HEK293 (cell line): Measurements from ENCODE around the gene SCFD1.
"Not testable (repeated sequence)": the region's sequence is repeated elsewhere in the genome, so short reads cannot be mapped to it uniquely, and the experiment has no call there.

Source experiments
- CTCF ChIA-PET: fragments of 350-600 bp; formaldehyde crosslinking; extraction: SDS; loops from one replicate; lab custom pipeline; 2021; ENCODE audit warnings: antibody characterized with exemption; lab: Yijun Ruan, JAX
- POLR2A ChIA-PET: fragments of 300-600 bp; formaldehyde crosslinking; extraction: SDS; loops from one replicate; lab custom pipeline; 2020; ENCODE audit warnings: antibody characterized with exemption, inconsistent platforms; lab: Yijun Ruan, JAX
- H3K27ac ChIP-seq: fragments of 200-500 bp; sonication (Bioruptor generic); 2 replicates; pipeline ENCODE4 v1.5.1; 2014; ENCODE audit warnings: low read depth, low read length, control low read depth, inconsistent platforms; ENCODE audit errors: extremely low read depth
- H3K36me3 ChIP-seq, 2 experiments: fragments of 200-500 bp in 1 of 2; sonication (Bioruptor generic) in 1 of 2; 1 replicate in 1 of 2; 2 replicates in 1 of 2; pipeline ENCODE4 v1.5.1; 2014 to 2017; ENCODE audit warnings: inconsistent platforms in 2 of 2, low read length in 2 of 2; ENCODE audit not compliant: control insufficient read depth in 2 of 2, insufficient read depth in 1 of 2
- H3K4me1 ChIP-seq: fragments of 200-500 bp; sonication (Bioruptor generic); 2 replicates; pipeline ENCODE4 v1.5.1; 2014; ENCODE audit warnings: mild to moderate bottlenecking, low read length, inconsistent platforms; ENCODE audit not compliant: control insufficient read depth, insufficient read depth
- H3K4me3 ChIP-seq: 2 replicates; pipeline ENCODE4 v1.5.1; 2011; ENCODE audit warnings: low read depth, mild to moderate bottlenecking, control low read depth, low read length, moderate library complexity
- H3K9me3 ChIP-seq: fragments of 200-500 bp; sonication (Bioruptor generic); 2 replicates; pipeline ENCODE4 v1.5.1; 2014; ENCODE audit warnings: low read depth, low read length, inconsistent platforms; ENCODE audit not compliant: control insufficient read depth, insufficient read depth
- FEZF1 ChIP-seq: fragments of 450-650 bp; formaldehyde crosslinking; IDR thresholded peaks from 2 replicates; pipeline ENCODE4 v1.5.1; 2016; ENCODE audit warnings: missing biosample characterization, missing genetic modification characterization
- KLF7 ChIP-seq: fragments of 450-650 bp; formaldehyde crosslinking; IDR thresholded peaks from 2 replicates; pipeline ENCODE4 v1.5.1; 2016; ENCODE audit warnings: missing biosample characterization, missing genetic modification characterization, borderline replicate concordance
- ZBTB8A ChIP-seq: fragments of 450-650 bp; formaldehyde crosslinking; IDR thresholded peaks from 2 replicates; pipeline ENCODE4 v1.5.1; 2016; ENCODE audit warnings: missing biosample characterization, missing genetic modification characterization
- ZNF184 ChIP-seq: fragments of 450-650 bp; IDR thresholded peaks from 2 replicates; pipeline ENCODE4 v1.5.1; 2018; ENCODE audit warnings: missing biosample characterization, mild to moderate bottlenecking, missing genetic modification characterization
- ZNF654 ChIP-seq: fragments of 450-650 bp; formaldehyde crosslinking; IDR thresholded peaks from 2 replicates; pipeline ENCODE4 v1.5.1; 2016; ENCODE audit warnings: low read depth, missing biosample characterization, missing genetic modification characterization
- ZNF777 ChIP-seq: fragments of 450-650 bp; formaldehyde crosslinking; IDR thresholded peaks from 2 replicates; pipeline ENCODE4 v1.5.1; 2017; ENCODE audit warnings: missing biosample characterization, missing genetic modification characterization, borderline replicate concordance
- TF ChIP-seq, protein P1 (sequence below): fragments of 450-650 bp; formaldehyde crosslinking; IDR thresholded peaks from 2 replicates; pipeline ENCODE4 v1.5.1; 2016; ENCODE audit warnings: missing biosample characterization, missing genetic modification characterization, borderline replicate concordance
- TF ChIP-seq, protein P2 (sequence below): fragments of 450-650 bp; formaldehyde crosslinking; IDR thresholded peaks from 2 replicates; pipeline ENCODE4 v1.5.1; 2017; ENCODE audit warnings: missing biosample characterization, missing genetic modification characterization
- TF ChIP-seq, protein P3 (sequence below): fragments of 450-650 bp; formaldehyde crosslinking; IDR thresholded peaks from 2 replicates; pipeline ENCODE4 v1.5.1; 2016; ENCODE audit warnings: missing biosample characterization, missing genetic modification characterization

Gene SCFD1

DNA sequence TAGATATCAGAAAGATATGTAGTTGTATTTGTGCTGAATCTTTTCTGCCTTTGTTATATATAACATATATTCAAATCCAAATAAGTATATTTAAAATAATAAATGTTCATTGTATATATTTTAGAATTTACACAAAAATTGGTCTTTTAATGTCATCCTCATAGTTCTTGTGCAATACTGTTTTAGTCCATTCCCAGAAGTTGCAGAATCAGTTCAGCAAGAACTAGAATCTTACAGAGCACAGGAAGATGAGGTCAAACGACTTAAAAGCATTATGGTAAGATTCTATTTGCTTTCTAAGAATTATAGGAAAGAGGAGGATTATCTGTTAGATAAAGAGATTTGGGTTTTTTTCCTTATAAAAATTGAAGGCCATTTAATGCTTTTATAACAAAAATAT, 51.0 kb downstream of the SCFD1 start:
- H3K4me3 ChIP-seq, result no peak overlapping the region
- no peak overlapping the region for H3K27ac ChIP-seq
- ChIA-PET POLR2A (no interaction called here), CTCF (no interaction called here)
- H3K36me3 ChIP-seq, result peaks cover 30 to 40% of the 10 kb centered on the region in 2 experiments
- TF ChIP-seq, protein P1, sequence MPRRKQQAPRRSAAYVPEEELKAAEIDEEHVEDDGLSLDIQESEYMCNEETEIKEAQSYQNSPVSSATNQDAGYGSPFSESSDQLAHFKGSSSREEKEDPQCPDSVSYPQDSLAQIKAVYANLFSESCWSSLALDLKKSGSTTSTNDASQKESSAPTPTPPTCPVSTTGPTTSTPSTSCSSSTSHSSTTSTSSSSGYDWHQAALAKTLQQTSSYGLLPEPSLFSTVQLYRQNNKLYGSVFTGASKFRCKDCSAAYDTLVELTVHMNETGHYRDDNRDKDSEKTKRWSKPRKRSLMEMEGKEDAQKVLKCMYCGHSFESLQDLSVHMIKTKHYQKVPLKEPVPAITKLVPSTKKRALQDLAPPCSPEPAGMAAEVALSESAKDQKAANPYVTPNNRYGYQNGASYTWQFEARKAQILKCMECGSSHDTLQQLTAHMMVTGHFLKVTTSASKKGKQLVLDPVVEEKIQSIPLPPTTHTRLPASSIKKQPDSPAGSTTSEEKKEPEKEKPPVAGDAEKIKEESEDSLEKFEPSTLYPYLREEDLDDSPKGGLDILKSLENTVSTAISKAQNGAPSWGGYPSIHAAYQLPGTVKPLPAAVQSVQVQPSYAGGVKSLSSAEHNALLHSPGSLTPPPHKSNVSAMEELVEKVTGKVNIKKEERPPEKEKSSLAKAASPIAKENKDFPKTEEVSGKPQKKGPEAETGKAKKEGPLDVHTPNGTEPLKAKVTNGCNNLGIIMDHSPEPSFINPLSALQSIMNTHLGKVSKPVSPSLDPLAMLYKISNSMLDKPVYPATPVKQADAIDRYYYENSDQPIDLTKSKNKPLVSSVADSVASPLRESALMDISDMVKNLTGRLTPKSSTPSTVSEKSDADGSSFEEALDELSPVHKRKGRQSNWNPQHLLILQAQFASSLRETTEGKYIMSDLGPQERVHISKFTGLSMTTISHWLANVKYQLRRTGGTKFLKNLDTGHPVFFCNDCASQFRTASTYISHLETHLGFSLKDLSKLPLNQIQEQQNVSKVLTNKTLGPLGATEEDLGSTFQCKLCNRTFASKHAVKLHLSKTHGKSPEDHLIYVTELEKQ (tag by site-specific recombination), result no peak
- TF ChIP-seq KLF7 (tag by site-specific recombination) (no peak), ZBTB8A (no peak)
- H3K4me1 ChIP-seq, result no peaks in the 10 kb centered on the region
- no peaks in the 10 kb centered on the region for H3K9me3 ChIP-seq

DNA sequence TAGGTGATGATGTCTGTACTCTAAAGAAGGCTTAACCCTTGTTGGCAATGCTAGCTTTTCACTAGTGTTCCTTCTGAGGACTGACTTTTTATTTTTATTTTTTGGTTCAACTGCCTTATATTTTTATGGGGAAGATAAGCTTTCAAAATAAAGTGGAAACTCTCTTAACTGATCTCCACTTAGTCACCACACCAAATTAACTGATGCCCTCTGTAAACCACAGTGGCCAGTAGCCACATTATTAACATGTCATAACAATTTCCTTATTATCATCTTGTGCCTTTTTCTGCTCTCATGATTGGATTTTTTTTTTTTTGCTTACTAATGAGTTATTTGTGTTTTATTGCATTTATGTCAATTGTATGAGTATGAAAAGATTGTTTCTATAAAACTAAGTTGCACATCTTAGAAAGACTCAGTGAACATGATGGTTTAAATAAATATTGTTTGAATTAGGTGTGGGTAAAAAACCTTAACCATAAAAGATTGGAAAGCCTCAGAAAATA, 56.9 kb downstream of the SCFD1 start:
- H3K4me1 ChIP-seq, result peaks cover 8% of the 10 kb centered on the region; the same call in 1 of the 2 replicates
- peaks cover 26 to 37% of the 10 kb centered on the region in 2 experiments for H3K36me3 ChIP-seq
- no peaks in the 10 kb centered on the region for H3K9me3 ChIP-seq
- ChIA-PET POLR2A (interaction anchor here (0.6 kb wide), 1 partner anchor 399 kb away, joined by 6 read pairs; no protein-coding TSS in a partner anchor), CTCF (interaction anchor here (0.6 kb wide), 1 partner anchor 20 kb away, joined by 4 read pairs; no protein-coding TSS in a partner anchor)
- no peak overlapping the region for H3K4me3 ChIP-seq
- TF ChIP-seq FEZF1 (peak; percentile 53), ZNF654 (no peak)
- H3K27ac ChIP-seq, result no peak overlapping the region

DNA sequence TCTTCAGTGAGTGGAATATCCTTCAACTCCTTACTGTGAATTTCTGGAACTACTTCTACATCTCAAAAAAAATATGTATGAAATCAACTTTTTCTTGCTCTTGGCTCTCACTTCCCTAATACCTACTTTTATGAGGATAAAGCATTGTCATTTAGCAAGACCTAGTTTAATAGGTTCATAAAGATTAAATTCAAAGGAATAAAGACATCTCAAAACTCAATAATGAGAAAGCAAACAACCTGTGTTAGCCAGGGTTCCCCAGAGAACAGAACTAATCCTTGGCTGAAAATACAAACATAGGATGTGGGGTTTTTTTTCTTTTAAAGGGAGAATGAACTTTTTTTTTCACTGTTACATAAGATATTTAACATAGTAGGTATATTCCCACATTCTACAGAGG, 57.9 kb downstream of the SCFD1 start:
- H3K27ac ChIP-seq, result no peak overlapping the region
- H3K4me1 ChIP-seq, result peaks cover 8% of the 10 kb centered on the region; the same call in 1 of the 2 replicates
- CTCF ChIA-PET, result no interaction called here
- POLR2A ChIA-PET, result interaction anchor here (0.6 kb wide), 1 partner anchor 398 kb away, joined by 6 read pairs; no protein-coding TSS in a partner anchor
- TF ChIP-seq ZNF184 (tag by site-specific recombination) (no peak), ZNF777 (no peak)
- TF ChIP-seq, protein P2, sequence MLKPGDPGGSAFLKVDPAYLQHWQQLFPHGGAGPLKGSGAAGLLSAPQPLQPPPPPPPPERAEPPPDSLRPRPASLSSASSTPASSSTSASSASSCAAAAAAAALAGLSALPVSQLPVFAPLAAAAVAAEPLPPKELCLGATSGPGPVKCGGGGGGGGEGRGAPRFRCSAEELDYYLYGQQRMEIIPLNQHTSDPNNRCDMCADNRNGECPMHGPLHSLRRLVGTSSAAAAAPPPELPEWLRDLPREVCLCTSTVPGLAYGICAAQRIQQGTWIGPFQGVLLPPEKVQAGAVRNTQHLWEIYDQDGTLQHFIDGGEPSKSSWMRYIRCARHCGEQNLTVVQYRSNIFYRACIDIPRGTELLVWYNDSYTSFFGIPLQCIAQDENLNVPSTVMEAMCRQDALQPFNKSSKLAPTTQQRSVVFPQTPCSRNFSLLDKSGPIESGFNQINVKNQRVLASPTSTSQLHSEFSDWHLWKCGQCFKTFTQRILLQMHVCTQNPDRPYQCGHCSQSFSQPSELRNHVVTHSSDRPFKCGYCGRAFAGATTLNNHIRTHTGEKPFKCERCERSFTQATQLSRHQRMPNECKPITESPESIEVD (tag by site-specific recombination), result peak; percentile 65
- TF ChIP-seq, protein P3, sequence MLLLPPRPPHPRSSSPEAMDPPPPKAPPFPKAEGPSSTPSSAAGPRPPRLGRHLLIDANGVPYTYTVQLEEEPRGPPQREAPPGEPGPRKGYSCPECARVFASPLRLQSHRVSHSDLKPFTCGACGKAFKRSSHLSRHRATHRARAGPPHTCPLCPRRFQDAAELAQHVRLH (tag by site-specific recombination), result no peak
- TF ChIP-seq, all 188 proteins: peak for 1
- no peak overlapping the region for H3K4me3 ChIP-seq
- peaks cover 29 to 30% of the 10 kb centered on the region in 2 experiments for H3K36me3 ChIP-seq
- H3K9me3 ChIP-seq, result no peaks in the 10 kb centered on the region

DNA sequence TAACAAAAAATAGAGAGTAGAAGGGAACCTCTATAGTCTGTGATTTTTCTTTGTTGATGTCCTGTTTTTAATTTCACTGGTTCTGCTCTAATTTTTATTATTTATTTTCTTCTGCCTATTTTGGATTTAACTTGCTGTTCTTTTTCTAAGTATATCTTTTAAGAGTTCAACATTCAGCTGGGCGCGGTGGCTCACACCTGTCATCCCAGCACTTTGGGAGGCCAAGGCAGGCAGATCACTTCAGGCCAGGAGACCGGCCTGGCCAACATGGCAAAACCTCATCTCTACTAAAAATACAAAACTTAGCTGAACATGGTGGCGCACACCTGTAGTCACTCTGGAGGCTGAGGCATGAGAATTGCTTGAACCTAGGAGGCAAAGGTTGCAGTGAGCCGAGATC, 58.7 kb downstream of the SCFD1 start:
- CTCF ChIA-PET, result interaction anchor here (1.1 to 1.5 kb wide), 2 partner anchors 19 to 46 kb away, joined by 3 read pairs; no protein-coding TSS in a partner anchor
- H3K36me3 ChIP-seq, result peaks cover 23 to 28% of the 10 kb centered on the region in 2 experiments
- POLR2A ChIA-PET, result not testable (repeated sequence)

More for the DNA sequence above, 58.7 kb downstream of the SCFD1 start:
- H3K4me1 ChIP-seq, H3K4me3 ChIP-seq, H3K9me3 ChIP-seq, H3K27ac ChIP-seq: not testable (repeated sequence)
